Skeletal muscle satellite cell (primary cell): Measurements from ENCODE around the gene VWC2L.

Experiments used
- H3K27me3 ChIP-seq: 2 replicates; pipeline ENCODE4 v1.7.0; 2013; ENCODE audit warnings: low read length; ENCODE audit not compliant: control insufficient read depth, insufficient read depth
- H3K36me3 ChIP-seq: 2 replicates; pipeline ENCODE4 v1.7.0; 2013; ENCODE audit warnings: mild to moderate bottlenecking, control low read depth, low read length; ENCODE audit not compliant: insufficient read depth
- H3K4me1 ChIP-seq: 2 replicates; pipeline ENCODE4 v1.7.0; 2013; ENCODE audit warnings: low read length; ENCODE audit not compliant: control insufficient read depth, insufficient read depth
- H3K4me2 ChIP-seq: 2 replicates; pipeline ENCODE4 v1.7.0; 2013; ENCODE audit warnings: mild to moderate bottlenecking, low read length
- H3K4me3 ChIP-seq: 2 replicates; pipeline ENCODE4 v1.7.0; 2013; ENCODE audit warnings: low read length
- H3K9ac ChIP-seq: 2 replicates; pipeline ENCODE4 v1.7.0; 2013; ENCODE audit warnings: mild to moderate bottlenecking, low read depth, low read length, moderate library complexity
- H3K9me3 ChIP-seq: replicated peaks from 2 replicates; pipeline ENCODE4 v1.7.0; 2013; ENCODE audit warnings: mild to moderate bottlenecking, control low read depth, low read length

VWC2L gene

GRCh38 chr2:214393796-214394195 lies 17.1 kb upstream of the VWC2L start:
- Histone ChIP-seq H3K4me1 (no peaks in the 10 kb centered on the region), H3K9me3 (no peaks in the 10 kb centered on the region), H3K27me3 (no peaks in the 10 kb centered on the region), H3K9ac (no peak overlapping the region), H3K36me3 (no peaks in the 10 kb centered on the region), H3K4me2 (no peak overlapping the region), H3K4me3 (no peak overlapping the region)

DNA sequence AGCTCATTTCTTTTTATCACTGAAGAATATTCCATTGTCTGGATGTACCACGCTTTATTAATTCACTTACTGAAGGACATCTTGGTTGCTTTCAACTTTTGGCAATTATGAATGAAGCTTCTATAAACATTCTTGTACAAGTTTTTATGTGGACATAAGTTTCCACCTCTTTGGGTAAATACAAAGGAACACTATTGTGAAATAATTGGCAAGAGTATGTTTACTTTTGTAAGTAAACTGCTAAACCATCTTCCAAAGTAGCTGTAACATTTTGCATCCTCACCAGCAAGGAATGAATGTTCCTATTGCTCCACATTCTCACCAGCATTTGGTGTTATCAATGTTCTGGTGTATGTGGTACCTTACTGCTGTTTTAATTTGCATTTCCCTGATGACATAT lies 15.8 kb upstream of the VWC2L start:
- Histone ChIP-seq H3K36me3 (no peaks in the 10 kb centered on the region), H3K9ac (no peak overlapping the region), H3K4me2 (no peak overlapping the region), H3K9me3 (no peaks in the 10 kb centered on the region), H3K4me1 (no peaks in the 10 kb centered on the region), H3K27me3 (no peaks in the 10 kb centered on the region), H3K4me3 (no peak overlapping the region)

DNA sequence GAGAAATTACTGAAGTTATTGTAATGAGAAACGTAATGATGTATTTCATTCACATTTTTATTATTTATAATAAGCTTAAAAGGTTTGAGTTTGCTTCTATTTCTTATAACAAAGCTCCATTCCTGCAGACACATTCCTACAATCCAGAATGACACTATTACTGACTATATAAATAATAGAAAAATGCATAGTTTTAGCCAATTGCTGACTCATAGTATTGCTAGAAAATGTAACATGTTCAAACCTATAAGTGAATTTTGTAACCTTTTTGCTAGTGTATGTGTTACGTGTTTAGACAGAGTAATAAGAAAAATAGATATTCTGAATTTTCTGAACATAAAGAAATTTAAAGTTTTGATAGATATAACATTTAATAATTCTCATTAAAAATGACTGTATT lies 9.3 kb upstream of the VWC2L start:
- Histone ChIP-seq H3K4me2 (no peak overlapping the region), H3K9ac (no peak overlapping the region), H3K36me3 (no peaks in the 10 kb centered on the region), H3K27me3 (no peaks in the 10 kb centered on the region), H3K4me3 (no peak overlapping the region), H3K9me3 (no peaks in the 10 kb centered on the region), H3K4me1 (no peaks in the 10 kb centered on the region)

GRCh38 chr2:214410128-214410775 lies 602 bp upstream of the VWC2L start:
- no peaks in the 10 kb centered on the region for H3K9me3 ChIP-seq
- H3K27me3 ChIP-seq = no peaks in the 10 kb centered on the region
- H3K36me3 ChIP-seq = no peaks in the 10 kb centered on the region
- no peaks in the 10 kb centered on the region for H3K4me1 ChIP-seq
- H3K4me3 ChIP-seq = no peak overlapping the region
- H3K9ac ChIP-seq = no peak overlapping the region
- H3K4me2 ChIP-seq = no peak overlapping the region

GRCh38 chr2:214412679-214413078 lies 1.8 kb downstream of the VWC2L start:
- no peaks in the 10 kb centered on the region for H3K36me3 ChIP-seq
- no peak overlapping the region for H3K9ac ChIP-seq
- no peaks in the 10 kb centered on the region for H3K27me3 ChIP-seq
- no peaks in the 10 kb centered on the region for H3K4me1 ChIP-seq
- H3K9me3 ChIP-seq = no peaks in the 10 kb centered on the region
- no peak overlapping the region for H3K4me2 ChIP-seq
- no peak overlapping the region for H3K4me3 ChIP-seq

- Histone ChIP-seq H3K9me3 (no peaks in the 10 kb centered on the region), H3K9ac (no peak overlapping the region), H3K4me2 (no peak overlapping the region), H3K36me3 (no peaks in the 10 kb centered on the region), H3K27me3 (no peaks in the 10 kb centered on the region), H3K4me1 (no peaks in the 10 kb centered on the region), H3K4me3 (no peak overlapping the region)
Measured at GRCh38 chr2:214436470-214436869, 25.6 kb downstream of the VWC2L start.

DNA sequence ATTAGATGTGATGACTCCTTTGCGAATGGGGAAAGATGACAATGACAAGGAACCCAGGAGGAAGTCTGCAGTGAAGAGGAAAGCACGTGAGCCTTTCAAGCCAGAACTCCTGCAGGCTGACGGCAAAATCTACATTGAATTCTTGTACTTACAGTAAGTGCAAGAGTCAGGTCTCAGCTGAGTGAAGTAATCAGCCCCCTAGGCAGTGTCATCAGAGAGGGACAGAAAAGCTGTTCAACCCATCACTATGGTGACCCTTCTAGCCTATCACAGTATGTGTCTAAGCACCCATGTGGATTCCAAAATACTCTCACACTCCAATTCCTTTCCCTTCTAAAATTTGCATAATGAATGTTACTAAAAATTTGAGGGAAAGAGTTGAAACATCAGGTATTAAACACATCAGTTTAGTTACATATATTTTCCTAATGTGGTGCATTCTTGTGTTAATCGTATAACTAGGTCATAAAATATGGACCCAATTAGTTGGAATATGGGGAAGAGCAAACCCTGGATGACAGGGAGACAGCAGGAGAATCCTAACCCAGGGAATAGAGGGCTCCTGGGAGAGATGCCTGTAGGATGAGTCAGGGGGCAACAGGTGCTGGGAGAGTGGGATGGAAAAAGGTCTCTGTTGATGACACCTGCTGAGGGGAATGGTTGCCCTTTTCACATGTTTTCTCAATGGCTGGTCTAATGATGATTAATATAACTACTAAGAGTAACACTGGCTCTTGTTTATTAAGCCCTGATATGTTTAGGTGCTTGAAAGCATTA lies 39.5 kb downstream of the VWC2L start:
- Histone ChIP-seq H3K4me3 (no peak overlapping the region), H3K9ac (no peak overlapping the region), H3K27me3 (no peaks in the 10 kb centered on the region)

DNA sequence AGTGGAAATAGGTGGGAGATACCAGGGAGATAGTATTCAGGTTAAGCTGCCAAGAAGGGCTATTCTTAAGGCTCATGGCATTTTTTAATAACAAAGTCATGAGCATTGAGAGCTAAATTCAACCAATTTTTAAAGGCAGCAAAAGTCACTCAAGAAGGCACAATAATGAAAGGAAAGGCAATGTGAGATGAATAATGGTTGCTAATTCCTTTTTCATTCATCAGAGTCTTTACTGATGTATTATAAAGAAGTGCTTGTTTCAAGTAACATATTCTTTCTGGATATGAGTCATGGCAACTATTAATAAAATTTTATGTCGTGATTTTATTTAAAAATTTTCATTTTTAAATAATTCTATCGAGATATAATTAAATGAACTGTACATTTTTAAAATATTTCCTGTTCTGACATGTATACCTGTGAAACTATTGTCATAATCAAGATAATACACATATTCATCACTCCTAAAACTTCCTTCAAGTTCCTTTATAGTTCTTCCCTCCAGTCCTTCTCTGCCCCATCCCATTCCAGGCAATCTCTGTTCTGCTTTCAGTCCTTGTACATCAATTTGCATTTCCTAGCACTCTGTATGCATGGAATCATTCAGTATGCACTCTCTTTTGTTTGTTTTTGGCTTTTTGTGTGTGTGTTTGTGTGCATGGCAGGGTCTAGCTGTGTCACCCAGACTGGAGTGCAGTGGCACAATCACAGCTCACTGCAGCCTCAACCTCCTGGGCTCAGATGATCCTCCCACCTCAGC lies 40.8 kb downstream of the VWC2L start:
- H3K4me2 ChIP-seq = no peak overlapping the region
- H3K9me3 ChIP-seq = no peaks in the 10 kb centered on the region
- no peaks in the 10 kb centered on the region for H3K36me3 ChIP-seq
- no peaks in the 10 kb centered on the region for H3K27me3 ChIP-seq
- H3K4me1 ChIP-seq = no peaks in the 10 kb centered on the region
- no peak overlapping the region for H3K9ac ChIP-seq
- H3K4me3 ChIP-seq = no peak overlapping the region

More for the DNA sequence above, 39.5 kb downstream of the VWC2L start:
- Histone ChIP-seq H3K36me3 (no peaks in the 10 kb centered on the region), H3K9me3 (no peaks in the 10 kb centered on the region), H3K4me1 (no peaks in the 10 kb centered on the region), H3K4me2 (no peak overlapping the region)

DNA sequence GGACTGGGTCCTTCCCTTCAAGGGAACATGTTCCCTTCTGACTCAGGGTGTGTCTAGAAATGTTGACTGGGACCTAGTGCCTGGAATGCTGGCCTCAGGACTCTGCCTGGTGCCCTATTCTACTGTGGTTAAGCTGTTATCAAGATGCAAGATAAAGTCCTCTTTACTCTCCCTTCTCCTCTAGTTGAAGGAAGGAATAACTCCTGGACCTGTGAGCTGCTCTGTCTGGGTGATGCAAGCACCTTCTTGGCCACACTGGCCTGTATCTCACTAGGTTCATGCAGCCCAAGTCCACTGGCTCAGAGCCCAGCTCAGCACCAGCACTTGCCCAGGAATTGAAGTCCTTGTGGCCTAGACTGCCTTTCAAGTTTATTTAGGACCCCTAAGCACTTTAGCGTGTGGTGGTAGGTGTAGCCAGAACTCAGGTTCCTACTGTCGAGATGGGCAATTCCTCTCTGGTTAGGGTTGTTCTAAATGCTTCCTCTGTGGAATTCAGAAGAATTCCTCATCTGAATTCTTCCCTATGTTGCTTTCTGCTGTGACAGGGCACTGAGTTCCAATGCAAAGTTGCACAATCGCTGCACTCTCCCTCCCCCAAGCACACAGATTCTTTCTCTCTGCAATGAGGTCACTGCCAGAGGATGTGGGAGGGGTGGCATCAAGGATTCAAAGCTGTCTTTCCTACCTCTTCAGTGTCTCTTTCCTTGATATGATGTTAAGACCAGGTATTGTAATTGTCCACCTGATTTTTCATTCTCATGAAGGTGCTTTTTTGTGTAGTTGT lies 54.7 kb downstream of the VWC2L start:
- no peak overlapping the region for H3K9ac ChIP-seq
- H3K36me3 ChIP-seq = no peaks in the 10 kb centered on the region
- H3K4me1 ChIP-seq = peaks cover 6% of the 10 kb centered on the region
- H3K4me2 ChIP-seq = no peak overlapping the region
- H3K9me3 ChIP-seq = no peaks in the 10 kb centered on the region
- H3K27me3 ChIP-seq = no peaks in the 10 kb centered on the region
- H3K4me3 ChIP-seq = no peak overlapping the region

DNA sequence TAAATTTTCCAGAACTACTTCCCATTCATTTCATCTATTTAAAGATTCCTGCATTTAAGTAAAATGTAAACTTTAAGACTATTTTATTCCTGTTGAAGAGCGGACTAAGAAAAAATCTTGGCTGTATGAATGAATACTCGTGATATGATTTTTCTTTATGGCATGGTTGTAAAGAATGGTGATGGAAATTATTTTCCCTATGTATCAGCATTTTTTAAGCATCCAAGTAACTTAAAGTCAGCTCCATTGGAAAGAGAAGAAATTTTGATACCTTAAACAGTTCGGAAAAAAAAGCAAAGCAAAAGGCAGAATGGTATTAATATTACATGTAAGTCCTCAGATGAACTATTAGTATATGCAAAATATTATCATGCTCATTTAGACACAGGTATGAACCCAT lies 58.9 kb downstream of the VWC2L start:
- Histone ChIP-seq H3K9ac (no peak overlapping the region), H3K36me3 (no peaks in the 10 kb centered on the region), H3K4me1 (peaks cover 6% of the 10 kb centered on the region), H3K27me3 (no peaks in the 10 kb centered on the region), H3K4me3 (no peak overlapping the region), H3K4me2 (no peak overlapping the region), H3K9me3 (no peaks in the 10 kb centered on the region)

DNA sequence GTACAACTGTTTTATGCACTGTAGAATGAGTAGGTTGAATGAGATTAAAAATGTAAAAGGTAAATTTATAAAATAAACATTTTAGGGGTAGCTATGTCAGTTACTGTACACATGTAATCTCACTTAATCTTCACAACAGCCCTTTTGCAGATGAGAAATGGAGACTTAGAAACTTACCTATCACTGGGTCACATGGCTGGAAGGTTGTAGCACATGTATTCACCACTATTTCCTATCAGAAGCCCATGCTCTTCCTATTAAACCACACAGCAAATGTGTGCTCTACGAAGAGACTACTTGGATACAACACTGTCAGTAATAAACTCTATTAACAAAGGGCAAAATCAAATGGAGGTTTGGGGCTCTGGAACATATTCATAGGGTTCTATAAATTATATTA lies 60.5 kb downstream of the VWC2L start:
- H3K4me1 ChIP-seq = no peaks in the 10 kb centered on the region
- no peaks in the 10 kb centered on the region for H3K27me3 ChIP-seq
- no peak overlapping the region for H3K9ac ChIP-seq
- H3K4me2 ChIP-seq = no peak overlapping the region
- H3K9me3 ChIP-seq = no peaks in the 10 kb centered on the region
- H3K36me3 ChIP-seq = no peaks in the 10 kb centered on the region
- no peak overlapping the region for H3K4me3 ChIP-seq
